SJSA1 (cell line): ENCODE results near the gene TRIM58. TPM values are rescaled to one million over a fixed set of nuclear protein-coding genes. Genes with fewer than 3 reads are reported as not detected.
A peak's percentile ranks its signal among the peaks of the same experiment; 100 is the strongest.

Experiments used
- DNase-seq, 2 experiments: peaks; one replicate each; pipeline ENCODE4 v3.0.0-alpha.2; 2015 to 2020; ENCODE audit warnings: low spot score in 2 of 2, low read depth in 1 of 2
- H3K27ac ChIP-seq: fragments of 250-450 bp; sonication (Bioruptor Pico); 2 replicates; pipeline ENCODE4 v1.5.1; 2020; ENCODE audit warnings: mild to moderate bottlenecking, moderate library complexity
- H3K27me3 ChIP-seq: fragments of 250-450 bp; sonication (Bioruptor Pico); replicated peaks from 2 replicates; pipeline ENCODE4 v1.5.1; 2020; ENCODE audit warnings: mild to moderate bottlenecking, moderate library complexity
- H3K36me3 ChIP-seq: fragments of 250-450 bp; sonication (Bioruptor Pico); 2 replicates; pipeline ENCODE4 v1.5.1; 2020; ENCODE audit warnings: mild to moderate bottlenecking
- H3K4me1 ChIP-seq: fragments of 250-450 bp; sonication (Bioruptor Pico); replicated peaks from 2 replicates; pipeline ENCODE4 v1.6.1; 2021; ENCODE audit warnings: mild to moderate bottlenecking
- H3K4me3 ChIP-seq: fragments of 250-450 bp; sonication (Bioruptor Pico); 2 replicates; pipeline ENCODE4 v1.5.1; 2020; ENCODE audit warnings: mild to moderate bottlenecking
- H3K9me3 ChIP-seq: fragments of 250-450 bp; sonication (Bioruptor Pico); replicated peaks from 2 replicates; pipeline ENCODE4 v1.5.1; 2020; ENCODE audit warnings: mild to moderate bottlenecking
- total RNA-seq: library from RNA; depleted of rRNA; stranded (reverse); fragments of >200 nt; shearing (Covaris generic); gene quantifications from 2 replicates; pipeline ENCODE4 v1.2.3, GENCODE V29; 2014; rRNA removed

Gene TRIM58
- total RNA-seq, 1 experiment from 2014 or later = not detected

- H3K4me1 ChIP-seq = no peaks in the 10 kb centered on the region
- peaks cover 14% of the 10 kb centered on the region; the same call in 1 of the 2 replicates for H3K9me3 ChIP-seq
- peak in 1 of 2 experiments; percentile 7 for DNase-seq
- H3K27ac ChIP-seq = no peak overlapping the region
- no peaks in the 10 kb centered on the region for H3K27me3 ChIP-seq
- H3K36me3 ChIP-seq = no peaks in the 10 kb centered on the region
- H3K4me3 ChIP-seq = no peak overlapping the region
Measured at GRCh38 chr1:247906504-247907047, 49.6 kb downstream of the TRIM58 start.

GRCh38 chr1:247908766-247909165 lies 51.8 kb downstream of the TRIM58 start:
- Histone ChIP-seq H3K4me1 (no peaks in the 10 kb centered on the region), H3K27ac (no peak overlapping the region), H3K4me3 (no peak overlapping the region), H3K27me3 (no peaks in the 10 kb centered on the region), H3K36me3 (no peaks in the 10 kb centered on the region), H3K9me3 (peaks cover 14% of the 10 kb centered on the region; the same call in 1 of the 2 replicates)
- DNase-seq = no peak

DNA sequence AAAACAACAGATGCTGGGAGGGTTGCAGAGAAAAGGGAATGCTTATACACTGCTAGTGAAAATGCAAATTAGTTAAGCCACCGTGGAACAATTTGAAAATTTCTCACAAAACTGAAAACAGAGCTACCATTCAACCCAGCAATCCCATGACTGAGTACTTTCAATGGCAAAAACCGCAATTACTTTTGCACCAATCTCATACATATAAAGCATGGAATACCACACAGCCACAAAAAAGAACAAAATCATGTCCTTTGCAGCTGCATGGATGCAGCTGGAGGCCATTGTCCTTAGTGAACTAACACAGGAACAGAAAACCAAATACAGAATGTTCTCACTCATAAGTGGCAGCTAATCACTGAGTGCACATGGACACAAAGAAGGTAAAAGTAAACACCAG lies 56.8 kb downstream of the TRIM58 start:
- H3K9me3 ChIP-seq = peaks cover 8% of the 10 kb centered on the region; the same call in 1 of the 2 replicates
- no peaks in the 10 kb centered on the region for H3K36me3 ChIP-seq
- no peak for DNase-seq
- no peak overlapping the region for H3K4me3 ChIP-seq
- no peaks in the 10 kb centered on the region for H3K27me3 ChIP-seq
- no peak overlapping the region for H3K27ac ChIP-seq
- H3K4me1 ChIP-seq = no peaks in the 10 kb centered on the region

GRCh38 chr1:247914941-247915662 lies 58.1 kb downstream of the TRIM58 start:
- Histone ChIP-seq H3K4me3 (no peak overlapping the region), H3K36me3 (no peaks in the 10 kb centered on the region), H3K27ac (no peak overlapping the region), H3K4me1 (no peaks in the 10 kb centered on the region), H3K9me3 (peaks cover 7% of the 10 kb centered on the region; the same call in 1 of the 2 replicates), H3K27me3 (no peaks in the 10 kb centered on the region)
- no peak for DNase-seq

DNA sequence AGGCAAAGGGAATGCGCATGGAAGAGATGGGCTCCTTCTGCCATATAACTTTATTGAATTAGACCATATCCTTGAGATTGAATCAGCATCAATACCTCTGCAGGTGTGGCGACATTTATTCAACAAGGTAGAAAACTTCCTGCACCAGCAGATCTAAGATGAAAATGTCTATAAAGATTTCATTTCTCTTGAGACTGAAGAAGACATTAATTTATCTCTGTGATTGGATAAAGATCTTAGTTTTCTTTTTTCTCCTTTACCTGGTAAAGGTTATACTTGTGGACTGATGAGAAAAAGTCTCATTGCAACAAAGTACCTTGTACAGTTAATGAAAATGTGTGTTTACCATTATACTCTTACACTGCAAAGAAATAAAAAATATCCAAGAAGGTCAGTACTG lies 63.0 kb downstream of the TRIM58 start, which contains the start of gene OR2T8:
OR2T8 (plus strand) TSS at position 301 of the 400 bp plus-strand sequence. CDS start 766 bp downstream, outside the sequence.
- no peaks in the 10 kb centered on the region for H3K36me3 ChIP-seq
- no peaks in the 10 kb centered on the region for H3K4me1 ChIP-seq
- H3K27me3 ChIP-seq = no peaks in the 10 kb centered on the region
- no peak within 1 kb of the TSS for H3K27ac ChIP-seq
- no peak for DNase-seq
- H3K9me3 ChIP-seq = 0 out of 2 replicates have a peak, but pooled peaks cover 2% of the 10 kb centered on the region
- no peak within 1 kb of the TSS for H3K4me3 ChIP-seq

GRCh38 chr1:247923941-247924340 lies 67.0 kb downstream of the TRIM58 start:
- Histone ChIP-seq H3K27ac (no peak overlapping the region), H3K4me1 (no peaks in the 10 kb centered on the region), H3K36me3 (no peaks in the 10 kb centered on the region), H3K4me3 (no peak overlapping the region), H3K9me3 (no peaks in the 10 kb centered on the region), H3K27me3 (no peaks in the 10 kb centered on the region)
- DNase-seq = no peak

- Histone ChIP-seq H3K27me3 (no peaks in the 10 kb centered on the region), H3K4me3 (no peak within 1 kb of the TSS), H3K27ac (no peak within 1 kb of the TSS), H3K36me3 (no peaks in the 10 kb centered on the region), H3K4me1 (no peaks in the 10 kb centered on the region), H3K9me3 (no peaks in the 10 kb centered on the region)
- no peak for DNase-seq
Measured at GRCh38 chr1:247924868-247925267, 67.9 kb downstream of the TRIM58 start, which contains the start of gene OR2AJ1. TSS of gene OR2AJ1 (plus strand) at chr1:247924889. CDS start at chr1:247933769, 8,880 bp downstream.

Other genes starting within 250 kb of the TRIM58 start
- gene OR13G1, start 177.4 kb upstream of the TRIM58 start, total RNA-seq = not detected in 2 replicates
- gene OR6F1, start 140.5 kb upstream of the TRIM58 start, total RNA-seq = not detected in 2 replicates
- gene OR14K1, start 118.6 kb upstream of the TRIM58 start, total RNA-seq = not detected in 2 replicates
- not detected in 2 replicates for gene OR14A2, start 109.0 kb upstream of the TRIM58 start, total RNA-seq
- not detected in 2 replicates for gene OR1C1, start 96.6 kb upstream of the TRIM58 start, total RNA-seq
- not detected in 2 replicates for gene OR14A16, start 33.1 kb upstream of the TRIM58 start, total RNA-seq
- not detected in 2 replicates for gene OR11L1, start 15.3 kb upstream of the TRIM58 start, total RNA-seq
- gene OR2W3, start 38.4 kb downstream of the TRIM58 start, total RNA-seq = not detected in 2 replicates
- not detected in 2 replicates for gene OR2T8, start 63.1 kb downstream of the TRIM58 start, total RNA-seq
- gene OR2AJ1, start 67.7 kb downstream of the TRIM58 start, total RNA-seq = not detected in 2 replicates
- gene OR2L8, start 91.7 kb downstream of the TRIM58 start, total RNA-seq = not detected in 2 replicates
- not detected in 2 replicates for gene OR2AK2, start 108.0 kb downstream of the TRIM58 start, total RNA-seq
- gene OR2L5, start 156.5 kb downstream of the TRIM58 start, total RNA-seq = not detected in 2 replicates
- gene OR2L2, start 172.9 kb downstream of the TRIM58 start, total RNA-seq = not detected in 2 replicates
- gene OR2L3, start 189.6 kb downstream of the TRIM58 start, total RNA-seq = not detected in 2 replicates
- gene OR2L13, start 238.0 kb downstream of the TRIM58 start, total RNA-seq = not detected in 2 replicates